HG03175 (cell line): Measurements from ENCODE around the gene AMBRA1.
"Not testable (repeated sequence)": the region's sequence is repeated elsewhere in the genome, so short reads cannot be mapped to it uniquely, and the experiment has no call there.

ENCODE experiments used
- ATAC-seq: cut with Tn5 transposase; IDR thresholded peaks from one replicate; pipeline ENCODE4 v1.9.1; 2021; ENCODE audit warnings: mild to moderate bottlenecking, moderate library complexity; ENCODE audit not compliant: unreplicated experiment

Gene AMBRA1

GRCh38 chr11:46387456-46387855 lies 206.4 kb downstream of the AMBRA1 start:
- ATAC-seq: no peak

GRCh38 chr11:46386674-46387073 lies 207.1 kb downstream of the AMBRA1 start:
- ATAC-seq: no peak

GRCh38 chr11:46386005-46386578 lies 207.7 kb downstream of the AMBRA1 start:
- no peak for ATAC-seq

- ATAC-seq: no peak
Measured at GRCh38 chr11:46385169-46386004, 208.4 kb downstream of the AMBRA1 start.

- ATAC-seq: no peak
Measured at GRCh38 chr11:46383974-46384701, 209.7 kb downstream of the AMBRA1 start.

GRCh38 chr11:46383404-46383758 lies 210.4 kb downstream of the AMBRA1 start:
- ATAC-seq: no peak

GRCh38 chr11:46382646-46383403 lies 211.0 kb downstream of the AMBRA1 start:
- no peak for ATAC-seq

- no peak for ATAC-seq
Measured at GRCh38 chr11:46381819-46382645, 211.8 kb downstream of the AMBRA1 start.

- ATAC-seq: no peak
Measured at GRCh38 chr11:46381048-46381818, 212.6 kb downstream of the AMBRA1 start, which contains the start of gene MDK. Gene MDK (plus strand): TSS chr11:46381669. CDS start chr11:46382058, 389 bp downstream.

GRCh38 chr11:46380340-46381047 lies 213.3 kb downstream of the AMBRA1 start:
- no peak for ATAC-seq

GRCh38 chr11:46379482-46380293 lies 214.1 kb downstream of the AMBRA1 start:
- not testable (repeated sequence) for ATAC-seq

GRCh38 chr11:46378811-46379481 lies 214.9 kb downstream of the AMBRA1 start:
- no peak for ATAC-seq

GRCh38 chr11:46378296-46378695 lies 215.5 kb downstream of the AMBRA1 start:
- no peak for ATAC-seq

- ATAC-seq: no peak
Measured at GRCh38 chr11:46377831-46378230, 216.0 kb downstream of the AMBRA1 start.

GRCh38 chr11:46377290-46377689 lies 216.5 kb downstream of the AMBRA1 start:
- no peak for ATAC-seq

- no peak for ATAC-seq
Measured at GRCh38 chr11:46376258-46377050, 217.4 kb downstream of the AMBRA1 start.
